Measurements from ENCODE around the gene RAC2. TPM values are rescaled to one million over a fixed set of nuclear protein-coding genes. Genes with fewer than 3 reads are reported as not detected.

The RAC2 gene
- total RNA-seq, 1 experiment from 2014 or later: not detected

GRCh38 chr22:37281646-37282384 is 37.7 kb upstream of the RAC2 start:
- H3K27me3 ChIP-seq: no peaks in the 10 kb centered on the region; the same call in 1 of the 2 replicates
- H3K4me1 ChIP-seq: no peaks in the 10 kb centered on the region
- no peak for DNase-seq
- no peak overlapping the region for H3K27ac ChIP-seq
- no peaks in the 10 kb centered on the region for H3K36me3 ChIP-seq
- no peak overlapping the region for H3K4me3 ChIP-seq
- no peaks in the 10 kb centered on the region for H3K9me3 ChIP-seq (replicated peaks)

GRCh38 chr22:37281195-37281594 is 37.1 kb upstream of the RAC2 start:
- Histone ChIP-seq H3K27me3 (no peaks in the 10 kb centered on the region; the same call in 1 of the 2 replicates), H3K27ac (no peak overlapping the region), H3K4me3 (no peak overlapping the region), H3K4me1 (no peaks in the 10 kb centered on the region), H3K36me3 (no peaks in the 10 kb centered on the region), H3K9me3 (replicated peaks) (no peaks in the 10 kb centered on the region)
- no peak for DNase-seq

- no peak overlapping the region for H3K4me3 ChIP-seq
- H3K4me1 ChIP-seq: no peaks in the 10 kb centered on the region
- DNase-seq: no peak
- H3K36me3 ChIP-seq: no peaks in the 10 kb centered on the region
- H3K27me3 ChIP-seq: no peaks in the 10 kb centered on the region; the same call in 1 of the 2 replicates
- no peak overlapping the region for H3K27ac ChIP-seq
- H3K9me3 ChIP-seq (replicated peaks): no peaks in the 10 kb centered on the region
These were observed 36.6 kb upstream of the RAC2 start for GRCh38 chr22:37280718-37281117.

- DNase-seq: no peak
- Histone ChIP-seq H3K36me3 (no peaks in the 10 kb centered on the region), H3K9me3 (replicated peaks) (no peaks in the 10 kb centered on the region), H3K27ac (no peak overlapping the region), H3K4me3 (no peak overlapping the region), H3K27me3 (no peaks in the 10 kb centered on the region; the same call in 1 of the 2 replicates), H3K4me1 (no peaks in the 10 kb centered on the region)
These were observed 35.5 kb upstream of the RAC2 start for GRCh38 chr22:37279331-37280181.

- H3K9me3 ChIP-seq (replicated peaks): no peaks in the 10 kb centered on the region
- H3K36me3 ChIP-seq: no peaks in the 10 kb centered on the region
- no peak overlapping the region for H3K4me3 ChIP-seq
- H3K27ac ChIP-seq: no peak overlapping the region
- DNase-seq: no peak
- H3K4me1 ChIP-seq: no peaks in the 10 kb centered on the region
- H3K27me3 ChIP-seq: no peaks in the 10 kb centered on the region; the same call in 1 of the 2 replicates
These were observed 34.2 kb upstream of the RAC2 start for GRCh38 chr22:37278261-37278660.

- Histone ChIP-seq H3K4me1 (no peaks in the 10 kb centered on the region), H3K27me3 (no peaks in the 10 kb centered on the region; the same call in 1 of the 2 replicates), H3K4me3 (no peak overlapping the region), H3K36me3 (no peaks in the 10 kb centered on the region), H3K9me3 (replicated peaks) (no peaks in the 10 kb centered on the region), H3K27ac (no peak overlapping the region)
- no peak for DNase-seq
These were observed 33.3 kb upstream of the RAC2 start for GRCh38 chr22:37277384-37277783.

- DNase-seq: no peak
- H3K27me3 ChIP-seq: no peaks in the 10 kb centered on the region; the same call in 1 of the 2 replicates
- H3K36me3 ChIP-seq: no peaks in the 10 kb centered on the region
- no peaks in the 10 kb centered on the region for H3K9me3 ChIP-seq (replicated peaks)
- no peaks in the 10 kb centered on the region for H3K4me1 ChIP-seq
- H3K27ac ChIP-seq: no peak overlapping the region
- no peak overlapping the region for H3K4me3 ChIP-seq
These were observed 32.7 kb upstream of the RAC2 start for GRCh38 chr22:37276776-37277175.

- Histone ChIP-seq H3K9me3 (replicated peaks) (no peaks in the 10 kb centered on the region), H3K4me3 (no peak overlapping the region), H3K36me3 (no peaks in the 10 kb centered on the region), H3K27ac (no peak overlapping the region), H3K4me1 (no peaks in the 10 kb centered on the region), H3K27me3 (no peaks in the 10 kb centered on the region; the same call in 1 of the 2 replicates)
- no peak for DNase-seq
These were observed 31.6 kb upstream of the RAC2 start for GRCh38 chr22:37275622-37276021.

GRCh38 chr22:37275134-37275533 is 31.1 kb upstream of the RAC2 start:
- Histone ChIP-seq H3K4me3 (no peak overlapping the region), H3K27ac (no peak overlapping the region), H3K4me1 (no peaks in the 10 kb centered on the region), H3K36me3 (no peaks in the 10 kb centered on the region), H3K9me3 (replicated peaks) (no peaks in the 10 kb centered on the region), H3K27me3 (peaks cover 3% of the 10 kb centered on the region; the same call in 1 of the 2 replicates)
- no peak for DNase-seq

- DNase-seq: no peak
- H3K4me1 ChIP-seq: no peaks in the 10 kb centered on the region
- H3K27me3 ChIP-seq: peaks cover 3% of the 10 kb centered on the region
- H3K9me3 ChIP-seq (replicated peaks): no peaks in the 10 kb centered on the region
- no peaks in the 10 kb centered on the region for H3K36me3 ChIP-seq
- no peak overlapping the region for H3K4me3 ChIP-seq
- H3K27ac ChIP-seq: no peak overlapping the region
These were observed 30.4 kb upstream of the RAC2 start for GRCh38 chr22:37274380-37274862.

- DNase-seq: no peak
- Histone ChIP-seq H3K4me3 (no peak overlapping the region), H3K27ac (no peak overlapping the region), H3K27me3 (peaks cover 3% of the 10 kb centered on the region), H3K36me3 (no peaks in the 10 kb centered on the region), H3K9me3 (replicated peaks) (no peaks in the 10 kb centered on the region), H3K4me1 (no peaks in the 10 kb centered on the region)
These were observed 29.8 kb upstream of the RAC2 start for GRCh38 chr22:37273846-37274225.

- Histone ChIP-seq H3K9me3 (replicated peaks) (no peaks in the 10 kb centered on the region), H3K36me3 (no peaks in the 10 kb centered on the region), H3K4me1 (no peaks in the 10 kb centered on the region), H3K27me3 (peaks cover 3% of the 10 kb centered on the region), H3K4me3 (no peak overlapping the region), H3K27ac (no peak overlapping the region)
- DNase-seq: no peak
These were observed 29.2 kb upstream of the RAC2 start for GRCh38 chr22:37273126-37273845.

- Histone ChIP-seq H3K4me3 (no peak overlapping the region), H3K4me1 (no peaks in the 10 kb centered on the region), H3K27ac (no peak overlapping the region), H3K36me3 (no peaks in the 10 kb centered on the region), H3K27me3 (peaks cover 3% of the 10 kb centered on the region), H3K9me3 (replicated peaks) (no peaks in the 10 kb centered on the region)
- DNase-seq: no peak
These were observed 27.0 kb upstream of the RAC2 start for GRCh38 chr22:37270928-37271650.
